ENCODE results near the gene NT5DC4. TPM values are rescaled to one million over a fixed set of nuclear protein-coding genes. Genes with fewer than 3 reads are reported as not detected.

Gene NT5DC4
- total RNA-seq, 1 experiment from 2014 or later = 0.22 TPM

DNA sequence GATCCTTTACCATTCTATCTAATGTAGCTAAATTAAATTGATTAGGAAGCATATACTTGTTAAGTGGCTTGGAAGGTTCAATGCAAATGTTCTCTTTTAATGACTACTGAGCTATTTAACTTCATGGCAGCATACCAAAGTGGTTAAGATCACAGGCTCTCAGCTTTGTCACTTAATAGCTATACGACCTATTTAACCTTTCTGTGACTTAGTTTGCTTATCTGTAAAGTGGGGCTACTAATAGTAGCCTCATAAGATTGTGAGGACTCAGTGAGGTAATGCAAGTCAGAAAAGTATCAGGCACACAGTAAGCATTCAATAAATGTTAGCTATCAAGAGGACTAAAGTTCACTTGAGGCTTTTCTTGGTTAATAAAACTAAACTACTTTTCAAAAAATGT, 39.3 kb downstream of the NT5DC4 start:
- no TSS peak for BruUV-seq (replicated peaks)
- H4K20me1 ChIP-seq (ENCODE audit: insufficient read depth) = no peaks in the 10 kb centered on the region; the same call in 1 of the 2 replicates
- no peak for TF ChIP-seq SRF (IDR thresholded peaks at IDR 0.05; ENCODE audit: low read depth)
- TF ChIP-seq, protein P1, sequence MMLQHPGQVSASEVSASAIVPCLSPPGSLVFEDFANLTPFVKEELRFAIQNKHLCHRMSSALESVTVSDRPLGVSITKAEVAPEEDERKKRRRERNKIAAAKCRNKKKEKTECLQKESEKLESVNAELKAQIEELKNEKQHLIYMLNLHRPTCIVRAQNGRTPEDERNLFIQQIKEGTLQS (IDR thresholded peaks at IDR 0.05) = no peak
- TF ChIP-seq SP1 (IDR thresholded peaks at IDR 0.05; ENCODE audit: low read depth) = no peak
- TF ChIP-seq SIN3A (IDR thresholded peaks at IDR 0.05; ENCODE audit: low read depth) = no peak
- TF ChIP-seq, protein P2, sequence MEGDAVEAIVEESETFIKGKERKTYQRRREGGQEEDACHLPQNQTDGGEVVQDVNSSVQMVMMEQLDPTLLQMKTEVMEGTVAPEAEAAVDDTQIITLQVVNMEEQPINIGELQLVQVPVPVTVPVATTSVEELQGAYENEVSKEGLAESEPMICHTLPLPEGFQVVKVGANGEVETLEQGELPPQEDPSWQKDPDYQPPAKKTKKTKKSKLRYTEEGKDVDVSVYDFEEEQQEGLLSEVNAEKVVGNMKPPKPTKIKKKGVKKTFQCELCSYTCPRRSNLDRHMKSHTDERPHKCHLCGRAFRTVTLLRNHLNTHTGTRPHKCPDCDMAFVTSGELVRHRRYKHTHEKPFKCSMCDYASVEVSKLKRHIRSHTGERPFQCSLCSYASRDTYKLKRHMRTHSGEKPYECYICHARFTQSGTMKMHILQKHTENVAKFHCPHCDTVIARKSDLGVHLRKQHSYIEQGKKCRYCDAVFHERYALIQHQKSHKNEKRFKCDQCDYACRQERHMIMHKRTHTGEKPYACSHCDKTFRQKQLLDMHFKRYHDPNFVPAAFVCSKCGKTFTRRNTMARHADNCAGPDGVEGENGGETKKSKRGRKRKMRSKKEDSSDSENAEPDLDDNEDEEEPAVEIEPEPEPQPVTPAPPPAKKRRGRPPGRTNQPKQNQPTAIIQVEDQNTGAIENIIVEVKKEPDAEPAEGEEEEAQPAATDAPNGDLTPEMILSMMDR (IDR thresholded peaks at IDR 0.05 in 2 of 3, conservative IDR thresholded peaks at IDR 0.05 in 1 of 3; ENCODE audit: borderline replicate concordance in 1 of 3, insufficient read depth in 1 of 3, low read depth in 2 of 3, low read length in 2 of 3) = no peak
- no peak for TF ChIP-seq EZH2 (IDR thresholded peaks at IDR 0.05)
- no peaks in the 10 kb centered on the region for H3K9me3 ChIP-seq (ENCODE audit: control insufficient read depth in 1 of 2, insufficient read depth in 1 of 2, low read depth in 1 of 2, low read length in 2 of 2)
- H3K4me1 ChIP-seq (ENCODE audit: control insufficient read depth in 1 of 2, insufficient read depth in 2 of 2, low read length in 2 of 2) = peaks cover 2 to 11% of the 10 kb centered on the region in 2 experiments; a peak in 2 of 4 replicates
- no peaks in the 10 kb centered on the region for H3K9me2 ChIP-seq (ENCODE audit: insufficient read depth)
- no peaks in the 10 kb centered on the region for H3K27me3 ChIP-seq (ENCODE audit: insufficient read depth, low read length)
- intact Hi-C loops (cut with micrococcal nuclease) = no loop called here
- POLR2A ChIA-PET = no interaction called here
- ATAC-seq = no peak
- no peak overlapping the region for H3K27ac ChIP-seq (ENCODE audit: low read depth, low read length)
- RAD21 ChIA-PET (ENCODE audit: low non-redundant PET in 1 of 2, low total read pairs in 2 of 2, uncharacterized antibody in 2 of 2, unreplicated experiment in 2 of 2) = no interaction called here
- no peak overlapping the region for H2AFZ ChIP-seq (ENCODE audit: low read depth, low read length, poor library complexity, severe bottlenecking)
- no peak overlapping the region for H3K4me3 ChIP-seq (replicated peaks in 1 of 2; ENCODE audit: low read depth in 1 of 2, low read length in 2 of 2)
- peaks cover 45% of the 10 kb centered on the region for H3K79me2 ChIP-seq (ENCODE audit: insufficient read depth, low read length)
- H3K4me2 ChIP-seq (ENCODE audit: low read length) = no peak overlapping the region
- H3K9ac ChIP-seq (ENCODE audit: low read length) = no peak overlapping the region
- CTCF ChIA-PET = interaction anchor here (0.9 to 1.0 kb wide), 2 partner anchors 10 to 181 kb away, joined by 3 to 4 read pairs; no protein-coding TSS in a partner anchor
- peaks cover 25 to 47% of the 10 kb centered on the region in 2 experiments for H3K36me3 ChIP-seq (ENCODE audit: control insufficient read depth in 1 of 2, insufficient read depth in 2 of 2, low read length in 2 of 2)
- no peak for DNase-seq (ENCODE audit: low read depth, low spot score)

DNA sequence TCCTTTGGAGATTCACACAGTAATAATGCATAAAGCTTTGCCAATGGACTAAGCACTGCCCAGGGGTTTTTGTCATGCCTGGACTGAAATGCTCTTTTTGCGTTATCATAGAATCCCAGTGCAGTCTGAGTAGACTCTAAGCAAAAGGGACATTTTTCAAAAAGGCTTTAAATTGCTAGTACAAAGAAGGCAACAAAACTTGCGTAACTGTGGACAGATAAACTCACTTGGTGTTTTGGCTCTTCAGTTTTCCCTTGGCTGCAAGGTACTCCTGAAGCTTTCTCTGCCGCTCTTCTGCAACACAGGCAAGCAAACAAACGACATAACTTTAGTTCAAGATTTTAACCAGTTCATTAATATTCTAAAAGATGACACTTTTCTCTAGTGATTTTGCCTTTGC, 41.5 kb downstream of the NT5DC4 start:
- ChIA-PET POLR2A (no interaction called here), CTCF (interaction anchor here (1.2 to 2.0 kb wide), 2 partner anchors 123 to 180 kb away, joined by 3 to 5 read pairs; no protein-coding TSS in a partner anchor), RAD21 (ENCODE audit: low non-redundant PET in 1 of 2, low total read pairs in 2 of 2, uncharacterized antibody in 2 of 2, unreplicated experiment in 2 of 2) (interaction anchor here in 1 of 2 experiments (0.6 kb wide), 1 partner anchor 42 kb away, joined by 4 read pairs; no protein-coding TSS in a partner anchor)
- no peak for ATAC-seq
- Histone ChIP-seq H2AFZ (ENCODE audit: low read depth, low read length, poor library complexity, severe bottlenecking) (no peak overlapping the region), H3K4me2 (ENCODE audit: low read length) (no peak overlapping the region), H3K9me2 (ENCODE audit: insufficient read depth) (no peaks in the 10 kb centered on the region), H3K27me3 (ENCODE audit: insufficient read depth, low read length) (no peaks in the 10 kb centered on the region), H3K4me3 (replicated peaks in 1 of 2; ENCODE audit: low read depth in 1 of 2, low read length in 2 of 2) (no peak overlapping the region), H3K27ac (ENCODE audit: low read depth, low read length) (no peak overlapping the region), H4K20me1 (ENCODE audit: insufficient read depth) (no peaks in the 10 kb centered on the region; the same call in 1 of the 2 replicates), H3K79me2 (ENCODE audit: insufficient read depth, low read length) (peaks cover 45% of the 10 kb centered on the region), H3K4me1 (ENCODE audit: control insufficient read depth in 1 of 2, insufficient read depth in 2 of 2, low read length in 2 of 2) (peaks cover 2 to 16% of the 10 kb centered on the region in 2 experiments; a peak in 2 of 4 replicates), H3K36me3 (ENCODE audit: control insufficient read depth in 1 of 2, insufficient read depth in 2 of 2, low read length in 2 of 2) (peaks cover 17 to 30% of the 10 kb centered on the region in 2 experiments), H3K9ac (ENCODE audit: low read length) (no peak overlapping the region), H3K9me3 (ENCODE audit: control insufficient read depth in 1 of 2, insufficient read depth in 1 of 2, low read depth in 1 of 2, low read length in 2 of 2) (no peaks in the 10 kb centered on the region)
- no peak for DNase-seq (ENCODE audit: low read depth, low spot score)
- no TSS peak for BruUV-seq (replicated peaks)
- intact Hi-C loops (cut with micrococcal nuclease) = no loop called here
- TF ChIP-seq, protein P2 (IDR thresholded peaks at IDR 0.05 in 2 of 3, conservative IDR thresholded peaks at IDR 0.05 in 1 of 3; ENCODE audit: borderline replicate concordance in 1 of 3, insufficient read depth in 1 of 3, low read depth in 2 of 3, low read length in 2 of 3) = no peak
- TF ChIP-seq TCF7L2 (IDR thresholded peaks at IDR 0.05; ENCODE audit: borderline replicate concordance, extremely low read depth, insufficient read depth, insufficient read length) (no peak), EZH2phosphoT487 (IDR thresholded peaks at IDR 0.05; ENCODE audit: borderline replicate concordance) (no peak), SP1 (IDR thresholded peaks at IDR 0.05; ENCODE audit: low read depth) (no peak), POLR2AphosphoS5 (IDR thresholded peaks at IDR 0.05; ENCODE audit: low read depth, low read length) (no peak), FOSL1 (IDR thresholded peaks at IDR 0.05; ENCODE audit: low read depth) (no peak), CBX3 (IDR thresholded peaks at IDR 0.05; ENCODE audit: low read depth) (no peak), YY1 (IDR thresholded peaks at IDR 0.05; ENCODE audit: extremely low read depth, insufficient replicate concordance, low read depth, low read length) (no peak)
- TF ChIP-seq, protein P3, sequence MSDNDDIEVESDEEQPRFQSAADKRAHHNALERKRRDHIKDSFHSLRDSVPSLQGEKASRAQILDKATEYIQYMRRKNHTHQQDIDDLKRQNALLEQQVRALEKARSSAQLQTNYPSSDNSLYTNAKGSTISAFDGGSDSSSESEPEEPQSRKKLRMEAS (IDR thresholded peaks at IDR 0.05) = no peak
